HG03280 (cell line): ENCODE measurements around the gene SH3RF3.

ENCODE experiments used
- ATAC-seq: cut with Tn5 transposase; IDR thresholded peaks from one replicate; pipeline ENCODE4 v1.9.1; 2021; ENCODE audit warnings: mild to moderate bottlenecking, moderate library complexity; ENCODE audit not compliant: unreplicated experiment

SH3RF3 gene

DNA sequence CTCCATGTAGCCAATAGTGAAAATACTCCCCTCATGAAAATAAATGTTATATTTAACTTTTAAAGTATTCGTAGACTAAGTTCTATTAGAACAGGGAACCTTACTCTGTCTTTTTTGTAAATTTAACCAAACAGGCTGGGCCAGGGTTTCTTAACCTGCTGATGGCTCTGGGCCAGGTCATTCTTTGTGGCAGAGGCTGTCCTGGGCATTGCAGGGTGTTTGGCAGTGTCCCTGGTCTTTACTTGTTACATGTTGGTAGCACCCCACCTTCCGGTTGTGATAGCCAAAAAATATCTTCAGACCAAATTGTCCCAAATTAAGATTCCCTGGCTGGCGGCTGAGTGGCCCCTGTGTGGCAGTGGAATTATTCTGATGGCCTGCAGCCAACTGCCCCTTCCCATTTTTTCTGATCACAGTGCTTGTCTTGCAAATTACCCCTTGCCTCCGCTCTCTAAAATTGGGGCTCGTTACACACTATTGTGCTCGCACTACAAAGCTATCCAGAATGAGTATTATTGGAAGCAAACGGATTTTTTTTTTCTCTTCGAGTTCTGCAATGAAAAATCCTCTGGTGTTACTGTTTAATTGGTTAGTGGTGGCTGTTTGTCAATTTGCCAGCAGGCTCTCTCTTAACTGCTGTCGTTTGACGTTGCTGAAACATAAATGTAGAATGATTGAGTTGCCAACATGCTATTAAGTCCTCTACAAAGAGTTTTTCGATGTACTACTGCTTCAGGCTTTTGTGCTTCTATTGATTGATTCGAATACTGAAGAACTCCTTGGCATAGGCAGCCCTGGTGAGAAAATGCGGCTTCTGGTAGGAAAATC is 216.9 kb downstream of the SH3RF3 start:
- no peak for ATAC-seq

DNA sequence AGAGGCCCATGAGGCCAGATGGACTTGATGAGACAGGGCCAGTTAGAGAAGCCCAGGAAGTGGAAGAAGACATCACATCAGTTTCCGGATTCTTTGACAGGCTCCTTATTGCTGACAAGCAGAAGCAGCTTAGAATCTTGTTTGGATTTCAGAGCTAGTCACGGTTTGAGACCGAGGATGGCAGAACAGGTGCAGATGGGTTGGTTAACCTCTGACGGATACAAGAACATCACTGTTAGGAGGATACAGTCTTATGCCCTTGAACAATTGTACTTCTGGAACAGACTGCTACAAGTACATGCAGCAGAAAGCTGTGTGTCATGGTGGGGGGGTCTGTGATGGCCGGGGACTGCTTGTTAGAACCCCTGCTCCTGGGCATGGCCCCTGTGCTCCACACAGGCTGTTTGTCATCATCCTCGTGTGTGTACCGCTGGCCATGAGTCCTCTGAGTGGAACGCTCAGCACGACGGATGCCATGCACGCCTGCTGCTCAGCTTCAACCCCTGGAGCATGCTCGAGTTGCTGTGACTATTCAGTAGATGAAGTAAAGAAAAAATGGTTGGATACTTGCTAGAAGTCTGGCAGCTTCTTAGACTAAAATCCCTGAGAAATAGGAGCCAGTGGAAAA is 217.7 kb downstream of the SH3RF3 start:
- ATAC-seq: no peak

DNA sequence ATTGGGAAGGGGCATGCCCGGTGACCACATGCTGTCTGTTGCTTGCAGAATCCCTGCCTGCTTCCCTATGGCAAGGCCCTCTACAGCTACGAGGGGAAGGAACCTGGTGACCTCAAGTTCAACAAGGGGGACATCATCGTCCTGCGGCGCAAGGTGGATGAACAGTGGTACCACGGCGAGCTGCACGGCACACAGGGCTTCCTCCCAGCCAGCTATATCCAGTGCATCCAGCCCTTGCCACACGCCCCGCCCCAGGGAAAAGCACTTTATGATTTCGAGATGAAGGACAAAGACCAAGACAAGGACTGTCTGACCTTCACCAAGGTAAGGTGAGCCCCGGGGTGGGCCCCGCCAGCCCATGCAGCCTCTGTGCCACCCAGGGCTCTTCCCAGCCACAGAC is 218.6 kb downstream of the SH3RF3 start:
- ATAC-seq: no peak

DNA sequence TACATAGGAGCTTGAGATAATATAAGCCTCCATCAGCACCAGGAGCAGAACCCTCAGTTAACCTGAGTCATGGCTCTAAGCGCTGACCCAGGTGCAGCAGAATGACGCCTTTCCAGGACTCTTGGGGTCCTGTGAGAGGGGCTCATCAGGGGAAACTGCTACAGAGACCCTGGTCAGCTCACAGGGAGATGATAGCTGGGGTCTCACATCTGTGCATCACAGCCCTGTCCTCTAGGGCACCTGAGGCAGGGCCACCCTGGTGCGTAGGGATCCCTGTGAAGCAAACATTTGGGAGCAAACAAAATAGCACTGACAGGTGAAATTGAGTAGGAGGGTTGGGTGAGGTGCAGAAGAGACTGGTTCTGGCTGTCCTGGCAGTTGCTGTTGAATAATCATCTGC is 219.2 kb downstream of the SH3RF3 start:
- no peak for ATAC-seq

DNA sequence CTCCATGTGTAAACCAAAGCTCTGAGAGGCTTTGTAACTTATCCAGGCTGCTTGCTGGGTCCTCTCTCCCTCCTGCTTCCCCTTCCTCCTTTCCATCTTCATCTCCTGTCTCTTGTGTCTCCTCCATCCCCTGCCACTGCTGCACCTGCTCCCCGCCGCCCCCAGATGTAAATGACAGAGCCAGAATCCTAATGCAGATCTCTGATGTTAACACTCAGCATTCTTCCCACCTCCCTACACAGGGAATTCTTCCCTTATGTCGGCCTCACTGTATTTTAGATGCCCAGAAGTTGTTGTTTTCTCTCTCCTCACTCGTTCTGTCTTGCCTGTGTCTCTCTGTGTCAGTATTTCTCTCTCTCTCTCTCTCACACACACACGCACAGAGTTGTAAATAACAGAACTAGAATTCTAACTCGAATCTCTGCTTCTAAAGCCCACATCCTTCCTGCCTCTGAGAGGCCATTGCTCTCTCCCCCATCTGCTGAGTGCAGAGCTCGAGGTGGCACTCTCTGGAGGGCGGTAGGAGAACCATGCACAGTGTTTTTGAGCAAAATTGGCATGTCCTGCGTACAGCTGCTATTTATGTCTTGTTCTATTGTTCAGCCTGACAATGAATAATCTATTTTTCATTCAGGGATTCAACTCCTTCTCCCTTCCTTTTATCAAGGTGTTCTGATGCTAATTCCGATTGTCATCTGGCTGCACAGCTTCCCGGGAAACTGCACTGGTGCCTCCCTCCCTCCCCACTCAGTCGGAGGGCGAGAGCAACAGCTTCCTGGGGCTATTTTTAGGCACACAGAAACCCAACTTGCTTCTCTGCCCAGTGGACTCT is 219.9 kb downstream of the SH3RF3 start:
- no peak for ATAC-seq

DNA sequence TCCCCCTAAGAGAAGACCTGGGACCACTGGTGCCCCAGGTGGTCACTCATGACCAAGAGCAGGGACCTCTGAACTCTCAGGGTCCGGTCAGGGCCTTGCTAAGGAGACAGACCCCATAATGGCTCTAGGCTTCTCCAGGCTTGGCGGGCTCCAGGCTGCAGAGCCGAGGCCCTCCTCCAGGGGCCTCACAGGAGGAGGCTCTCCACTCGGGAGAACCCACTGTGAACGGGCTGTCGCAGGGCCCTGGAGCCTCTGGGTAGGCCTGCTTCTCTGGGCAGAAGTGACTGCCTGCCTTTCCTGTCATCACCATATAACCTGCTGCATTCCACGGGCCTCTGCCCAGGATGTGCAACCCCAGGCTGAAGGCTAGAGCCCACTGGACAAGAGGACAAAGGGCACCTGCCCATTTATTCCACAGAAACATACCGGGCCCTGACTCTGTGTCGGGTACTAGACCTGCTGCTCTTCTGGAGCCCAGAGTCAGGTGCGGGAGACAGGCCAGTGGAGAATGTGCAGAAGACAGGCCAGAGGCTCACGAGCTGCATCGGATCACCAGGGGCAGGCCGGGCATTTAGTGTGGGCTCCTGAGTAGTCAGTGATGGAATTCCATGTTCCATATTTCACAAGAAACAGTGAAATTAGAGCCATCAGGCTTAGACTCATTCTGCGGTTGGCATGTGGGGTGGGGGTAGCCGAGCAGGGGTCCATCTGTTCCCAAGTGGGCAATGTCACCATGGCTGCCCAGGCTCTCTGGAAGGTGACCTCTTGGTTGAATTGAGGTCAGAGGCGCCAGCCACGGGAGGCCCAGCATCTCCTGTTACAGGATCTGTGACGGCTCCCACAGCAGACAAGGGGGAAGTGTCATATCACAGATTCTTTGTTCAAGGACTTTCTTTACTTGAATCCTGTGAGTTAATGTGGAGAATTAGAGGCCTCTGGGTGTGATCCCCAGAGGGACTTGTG is 220.8 kb downstream of the SH3RF3 start:
- no peak for ATAC-seq

DNA sequence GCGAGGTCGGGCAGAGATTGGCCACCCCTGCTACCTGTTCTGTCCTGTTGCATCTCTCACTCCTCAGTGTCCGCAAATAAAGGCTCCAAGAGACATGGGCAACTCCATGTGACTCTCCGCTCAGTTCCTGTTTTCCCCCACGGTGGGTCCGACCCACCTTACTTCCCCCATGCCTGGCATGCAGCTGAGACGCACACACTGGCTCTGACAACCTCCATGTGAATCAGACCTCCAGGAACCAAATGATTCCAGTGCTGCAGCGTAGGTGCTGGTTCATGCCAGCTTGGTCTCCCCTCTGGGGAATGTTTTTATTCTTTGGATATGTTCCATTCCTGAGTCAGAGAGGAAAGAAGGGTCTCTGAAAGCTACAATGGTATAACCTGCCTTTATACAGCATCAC is 221.5 kb downstream of the SH3RF3 start:
- no peak for ATAC-seq

DNA sequence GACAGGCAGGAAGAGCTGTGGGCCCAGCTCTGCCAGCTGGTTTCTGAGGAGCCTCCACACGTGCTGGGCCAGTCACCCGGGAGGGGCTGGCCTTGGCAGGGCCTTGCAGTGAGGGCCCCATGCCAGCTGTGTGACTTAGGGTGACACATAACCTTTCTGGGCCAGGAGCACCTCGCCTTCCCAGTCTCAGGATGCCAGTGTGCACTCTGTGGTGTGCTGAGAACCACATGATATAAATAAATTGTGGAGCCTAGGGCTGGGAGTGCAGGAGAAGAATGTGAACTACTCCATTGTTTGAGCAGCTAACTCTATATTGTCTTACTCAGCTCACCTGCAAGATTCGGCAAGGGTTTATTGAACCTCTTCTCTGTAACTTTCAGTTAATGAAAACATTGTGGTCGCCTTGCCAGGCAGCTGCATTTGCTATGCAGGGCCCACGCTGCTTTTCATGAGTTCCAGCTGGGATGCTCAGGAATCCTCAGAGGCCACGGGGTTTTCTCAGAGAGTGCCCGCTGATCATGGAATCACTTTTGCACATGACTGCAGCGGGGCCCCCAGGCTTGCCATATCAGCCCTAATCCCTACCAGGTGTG is 222.3 kb downstream of the SH3RF3 start:
- ATAC-seq: no peak

DNA sequence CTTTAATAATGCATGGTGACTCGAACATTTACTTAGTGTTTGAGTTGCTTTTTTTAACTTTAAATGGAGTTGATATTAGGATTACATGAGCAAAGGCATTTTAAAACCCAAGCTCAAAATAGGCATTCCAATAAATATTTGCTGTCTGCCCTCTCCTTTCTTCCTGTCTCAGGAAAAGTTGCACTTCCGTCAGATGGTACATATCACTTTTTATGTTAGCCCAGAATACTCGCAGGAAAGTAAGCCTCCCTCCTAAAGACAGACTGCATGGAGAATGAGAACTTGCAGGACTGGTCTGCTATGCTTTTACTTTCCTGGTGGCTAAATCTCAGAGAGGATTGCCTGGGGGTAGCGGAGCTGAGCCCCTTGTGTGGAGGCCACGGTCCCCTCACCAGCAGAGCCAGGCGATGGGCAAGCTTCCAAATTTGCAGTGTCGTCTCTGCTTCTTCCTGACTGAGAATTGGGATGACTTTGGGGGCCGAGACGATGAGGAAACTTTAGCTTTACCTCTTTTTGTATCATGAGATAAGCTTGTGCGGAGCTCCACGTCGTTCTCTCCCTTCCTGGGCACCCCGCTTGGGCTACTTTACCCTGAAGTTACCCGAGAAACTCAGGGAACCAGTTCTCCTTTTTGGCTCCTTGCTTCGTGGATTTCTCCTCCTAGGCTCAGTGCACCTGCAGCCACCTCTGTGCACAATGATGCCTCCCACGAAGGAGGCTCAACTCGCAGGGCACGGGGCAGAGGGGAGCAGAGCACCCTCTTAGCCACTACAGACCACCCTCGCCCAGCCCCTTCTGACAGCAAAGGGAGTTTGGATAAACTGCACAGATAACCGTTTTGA is 223.3 kb downstream of the SH3RF3 start:
- ATAC-seq: no peak

DNA sequence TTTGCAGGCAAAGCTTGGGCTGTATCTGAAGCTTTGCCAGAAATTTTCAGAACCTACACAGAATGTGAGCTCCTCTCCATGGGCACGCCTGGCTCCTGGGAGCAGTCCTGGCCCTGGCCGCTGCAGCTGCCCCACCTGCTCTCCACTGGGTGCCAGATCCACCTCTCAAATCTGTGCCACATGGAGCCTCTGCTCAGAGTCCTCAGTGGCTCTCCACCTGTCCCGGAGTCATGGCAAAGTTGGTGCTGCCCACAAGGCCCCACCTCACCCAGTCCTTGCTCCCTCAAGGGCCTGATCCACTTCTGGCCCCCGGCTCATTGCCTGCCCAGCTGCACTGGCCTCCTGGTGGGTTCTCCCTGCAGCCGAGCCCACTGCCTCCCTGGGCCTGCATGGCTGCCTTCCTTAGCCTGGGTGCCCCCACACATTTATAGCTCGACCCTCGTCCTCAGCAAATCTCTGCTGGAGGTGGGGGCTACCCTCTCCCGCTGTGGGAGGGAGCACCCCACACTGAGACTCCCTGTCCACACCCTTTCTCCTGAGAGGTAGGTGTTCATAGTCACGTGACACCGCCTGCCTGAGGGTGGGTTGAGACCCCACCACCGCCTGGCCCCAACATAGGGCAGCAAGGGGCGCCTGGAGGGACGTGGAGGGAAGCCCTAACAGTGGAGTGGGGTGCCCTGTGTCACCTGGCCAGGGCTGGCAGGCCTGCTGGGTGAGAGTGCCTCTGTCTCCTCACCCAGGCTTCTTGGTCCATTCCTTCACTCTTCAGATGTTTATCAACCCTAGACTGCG is 224.1 kb downstream of the SH3RF3 start:
- ATAC-seq: no peak

DNA sequence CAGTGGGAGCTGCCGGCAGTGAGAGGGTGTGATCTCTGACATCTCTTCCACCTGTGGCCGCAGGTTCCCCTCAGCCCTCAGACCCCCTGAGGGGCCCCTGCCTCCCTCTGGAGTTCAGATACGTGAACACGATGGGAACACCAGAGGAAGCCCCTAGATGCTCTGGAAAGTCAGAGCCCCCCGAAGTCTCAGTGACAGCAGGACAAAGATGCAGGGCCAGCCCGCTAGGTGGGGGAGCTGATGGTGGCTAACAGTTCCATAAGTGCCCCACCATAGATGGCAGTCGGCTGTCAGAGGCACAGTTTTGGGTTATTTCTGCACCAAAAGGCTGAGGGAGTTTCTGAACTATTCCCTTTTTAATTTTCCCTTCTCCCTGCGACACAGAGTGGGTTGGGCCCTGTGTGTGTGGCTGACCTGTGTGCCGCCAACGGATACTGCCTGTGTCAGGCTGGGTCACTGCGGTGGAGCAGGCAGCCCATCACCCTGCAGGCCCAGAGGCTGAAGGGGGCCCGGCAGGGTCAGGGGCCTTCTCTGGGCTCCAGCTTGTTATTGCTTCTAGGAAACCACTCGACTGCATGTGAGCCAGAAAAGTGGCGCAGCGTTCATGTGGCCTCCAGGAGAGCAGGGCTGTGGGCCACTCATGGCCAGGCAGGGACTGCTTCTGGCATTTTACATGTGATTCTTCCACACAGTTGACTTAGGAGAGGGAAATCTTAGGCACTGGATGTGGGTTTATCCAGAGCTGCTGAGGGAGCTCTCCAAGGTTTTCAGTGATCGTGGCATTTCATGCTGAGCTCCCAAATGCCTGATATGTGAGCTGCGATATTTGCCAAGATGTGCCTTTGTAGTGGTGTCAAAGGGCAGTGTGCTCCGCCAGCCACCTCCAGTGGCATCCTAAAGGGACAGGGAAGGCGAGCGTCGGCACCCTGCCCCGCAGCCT is 225.1 kb downstream of the SH3RF3 start:
- ATAC-seq: no peak

DNA sequence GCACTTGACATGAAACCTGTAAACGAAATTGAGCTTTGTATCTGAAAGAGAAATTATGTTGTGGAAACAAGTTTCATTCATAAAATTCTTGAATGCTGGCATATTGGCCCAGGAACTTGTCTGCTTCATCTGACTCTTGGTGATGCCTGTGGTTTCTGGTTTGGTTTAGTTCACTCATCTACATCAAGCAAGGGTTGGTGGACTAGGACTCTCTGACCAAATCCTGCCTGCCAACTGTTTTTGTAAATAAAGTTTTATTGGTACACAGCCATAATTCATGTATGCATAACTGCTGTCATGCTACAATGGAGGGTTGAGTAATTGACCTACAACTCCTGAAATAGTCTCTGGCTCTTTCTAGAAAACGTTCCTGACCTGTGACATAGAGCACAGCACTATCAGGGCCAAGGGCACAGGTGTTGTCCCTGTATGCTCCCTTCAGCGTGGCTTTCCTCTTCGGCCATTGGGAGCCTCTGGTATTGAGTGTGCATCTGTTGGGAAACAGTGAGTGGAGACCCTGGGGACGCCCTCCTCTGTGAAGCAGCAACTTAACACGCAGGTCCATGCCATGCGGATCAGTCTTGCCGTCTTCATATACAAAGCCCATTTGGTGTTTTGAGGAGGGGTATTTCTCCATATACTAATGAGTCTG is 226.3 kb downstream of the SH3RF3 start:
- no peak for ATAC-seq

DNA sequence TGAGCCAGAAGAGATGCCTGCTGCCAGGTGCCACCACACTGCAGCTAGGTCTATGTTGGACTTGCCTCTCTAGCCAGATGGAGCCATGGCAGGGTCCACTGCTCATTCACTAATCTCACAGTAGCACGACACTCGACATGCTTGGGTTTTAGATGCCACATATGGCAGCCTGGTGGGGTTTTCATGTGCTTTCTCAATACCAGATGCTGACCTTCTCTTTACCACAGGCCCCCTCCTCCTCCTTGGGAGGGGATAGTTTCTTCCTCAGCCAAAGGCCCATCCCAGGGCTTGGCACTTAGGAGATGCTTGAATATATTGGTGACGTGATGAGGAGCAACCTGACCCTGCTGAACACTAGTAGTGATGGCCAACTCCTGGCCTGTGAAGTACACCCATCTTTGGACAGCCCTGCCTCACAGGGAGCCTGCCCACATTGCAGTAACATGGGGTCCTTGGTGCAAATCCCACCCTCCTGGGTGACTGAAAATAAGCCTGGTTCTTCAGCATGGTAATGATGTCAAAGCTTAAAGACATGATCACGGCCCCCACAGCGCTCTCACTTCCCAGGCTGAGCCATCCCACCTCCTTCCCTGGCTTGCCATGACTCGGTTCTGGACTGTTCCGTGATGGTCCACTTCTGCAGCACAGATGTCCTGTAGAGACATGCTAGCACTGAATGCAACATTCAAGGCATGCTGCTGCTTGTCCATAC is 227.5 kb downstream of the SH3RF3 start:
- ATAC-seq: no peak

DNA sequence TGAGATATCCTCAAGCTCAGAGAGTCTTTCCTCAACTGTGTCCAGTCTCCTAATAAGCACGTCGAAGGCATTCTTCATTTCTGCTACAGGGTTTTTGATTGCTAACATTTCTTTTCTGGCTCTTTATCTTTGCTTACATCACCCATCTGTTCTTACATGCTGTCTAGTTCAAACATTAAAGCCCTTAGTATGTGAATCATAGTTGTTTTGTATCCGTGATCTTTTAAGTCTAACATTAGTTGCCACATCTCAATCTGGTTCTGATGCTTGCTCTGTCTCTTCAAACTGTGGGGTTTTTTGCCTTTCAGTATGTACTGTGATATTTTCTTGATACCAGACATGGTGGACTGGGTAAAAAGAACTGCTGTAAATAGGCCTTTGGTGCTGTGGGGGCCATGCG is 235.2 kb downstream of the SH3RF3 start:
- no peak for ATAC-seq

DNA sequence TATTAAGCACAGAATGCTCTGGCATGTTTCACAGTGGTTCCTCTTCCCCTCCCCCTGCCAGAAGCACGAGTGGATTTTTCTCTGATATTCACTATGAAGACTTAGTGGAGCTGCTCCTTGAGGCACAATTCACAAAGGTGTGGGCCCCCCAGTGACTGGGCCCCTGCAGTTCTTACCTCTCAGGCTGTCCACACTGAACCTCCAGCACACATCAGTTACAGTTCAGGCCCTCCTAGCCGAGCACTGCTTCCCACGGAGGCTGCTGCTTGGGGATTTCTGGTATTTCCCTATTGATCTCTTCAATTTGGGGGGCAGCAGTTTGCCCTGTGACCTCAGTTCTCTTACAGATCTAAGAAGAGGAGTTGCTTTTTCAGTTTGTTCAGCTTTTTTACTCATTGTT is 236.1 kb downstream of the SH3RF3 start:
- ATAC-seq: no peak

DNA sequence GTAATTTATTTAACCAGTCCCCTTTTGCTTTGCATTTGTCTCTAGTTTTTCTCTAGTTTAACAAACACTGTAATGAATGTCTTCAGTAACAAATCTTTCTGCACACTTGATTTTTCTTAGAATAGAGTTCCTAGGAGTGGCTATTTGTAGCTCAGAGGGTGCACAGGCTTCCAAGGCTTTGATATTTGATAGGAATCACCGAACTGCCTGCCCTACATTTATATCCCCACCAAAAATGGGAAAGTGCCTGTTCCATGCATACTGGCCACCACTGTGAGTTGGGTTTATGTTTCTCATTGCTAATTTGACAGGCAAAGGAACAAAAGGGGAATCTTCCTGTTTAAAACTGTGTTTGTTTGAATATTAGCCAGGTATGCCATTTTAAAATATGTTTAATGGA is 238.7 kb downstream of the SH3RF3 start:
- ATAC-seq: no peak
